K562 (cell line): Measurements from ENCODE around the gene CYBB.

Experiments used
- CBX2 ChIP-seq: fragments of 200-600 bp; sonication (generic); IDR thresholded peaks from one replicate; pipeline ENCODE4 v1.6.1; 2012; ENCODE audit warnings: mild to moderate bottlenecking, low read length, inconsistent platforms; ENCODE audit not compliant: insufficient read depth, poor library complexity, severe bottlenecking
- CREB1 ChIP-seq, 2 experiments: sonication (generic) in 1 of 2; formaldehyde crosslinking in 1 of 2; IDR thresholded peaks; 2 replicates each; pipeline versions ENCODE4 v1.6.1 to v1.8.0; 2012 to 2022; ENCODE audit warnings: inconsistent platforms in 1 of 2, mild to moderate bottlenecking in 1 of 2, missing genetic modification reagents in 1 of 2, moderate library complexity in 1 of 2
- HMG20A ChIP-seq: fragments of 450-650 bp; formaldehyde crosslinking; conservative IDR thresholded peaks from 2 replicates; pipeline ENCODE4 v1.4.0; 2020; ENCODE audit warnings: mild to moderate bottlenecking, mixed read lengths
- HMG20B ChIP-seq: fragments of 250-450 bp; sonication (Bioruptor Pico); IDR thresholded peaks from 2 replicates; pipeline ENCODE4 v1.5.0; 2021; ENCODE audit warnings: mild to moderate bottlenecking
- MYNN ChIP-seq, 2 experiments: sonication (generic); formaldehyde crosslinking in 1 of 2; IDR thresholded peaks; 2 replicates each; pipeline versions ENCODE4 v1.5.0 to v1.6.1; 2016 to 2020; ENCODE audit warnings: antibody characterized with exemption in 1 of 2, missing genetic modification reagents in 1 of 2
- RAD21 ChIP-seq, 2 experiments: fragments of 250-450 bp in 1 of 2; fragments of 450-650 bp in 1 of 2; sonication (Bioruptor Pico) in 1 of 2; formaldehyde crosslinking in 1 of 2; IDR thresholded peaks in 1 of 2; conservative IDR thresholded peaks in 1 of 2; 2 replicates each; pipeline versions ENCODE4 v1.4.0 to v1.8.0; 2020 to 2022; ENCODE audit warnings: mild to moderate bottlenecking in 2 of 2, moderate library complexity in 1 of 2
- REST ChIP-seq, 2 experiments: fragments of 450-650 bp; formaldehyde crosslinking in 1 of 2; IDR thresholded peaks; 2 replicates each; pipeline versions ENCODE4 v1.4.0 to v1.6.1; 2014 to 2020; ENCODE audit warnings: mild to moderate bottlenecking in 2 of 2, borderline replicate concordance in 1 of 2, low read depth in 1 of 2
- SIRT6 ChIP-seq: IDR thresholded peaks from one replicate; pipeline ENCODE4 v1.6.1; 2012; ENCODE audit warnings: low read depth, mild to moderate bottlenecking, control low read depth, inconsistent platforms, low read length, moderate library complexity
- TCF7L2 ChIP-seq: fragments of 150-350 bp; IDR thresholded peaks from 2 replicates; pipeline ENCODE4 v1.6.1; 2016; ENCODE audit warnings: low read depth, mild to moderate bottlenecking, low read length, moderate library complexity
- ZNF121 ChIP-seq: sonication (generic); formaldehyde crosslinking; conservative IDR thresholded peaks from 2 replicates; pipeline ENCODE4 v1.8.0; 2022; ENCODE audit warnings: missing genetic modification reagents
- TF ChIP-seq, protein P1 (sequence below), 3 experiments: IDR thresholded peaks in 2 of 3; conservative IDR thresholded peaks in 1 of 3; 2 replicates each; pipeline ENCODE4 v1.5.1; 2011 to 2012; ENCODE audit warnings: low read length in 3 of 3, mild to moderate bottlenecking in 3 of 3, control low read depth in 2 of 3, improper control_type of control experiment in 1 of 3, inconsistent platforms in 1 of 3, low read depth in 1 of 3, mixed read lengths in 1 of 3, moderate library complexity in 1 of 3; ENCODE audit not compliant: insufficient read depth in 2 of 3
- TF ChIP-seq, protein P2 (sequence below): fragments of 250-450 bp; sonication (Bioruptor Pico); IDR thresholded peaks from 2 replicates; pipeline ENCODE4 v1.5.1; 2021; ENCODE audit warnings: mild to moderate bottlenecking
- TF ChIP-seq, protein P3 (sequence below): sonication (generic); formaldehyde crosslinking; IDR thresholded peaks from 2 replicates; pipeline ENCODE4 v1.9.0; 2022; ENCODE audit warnings: mild to moderate bottlenecking, missing genetic modification reagents

DNA sequence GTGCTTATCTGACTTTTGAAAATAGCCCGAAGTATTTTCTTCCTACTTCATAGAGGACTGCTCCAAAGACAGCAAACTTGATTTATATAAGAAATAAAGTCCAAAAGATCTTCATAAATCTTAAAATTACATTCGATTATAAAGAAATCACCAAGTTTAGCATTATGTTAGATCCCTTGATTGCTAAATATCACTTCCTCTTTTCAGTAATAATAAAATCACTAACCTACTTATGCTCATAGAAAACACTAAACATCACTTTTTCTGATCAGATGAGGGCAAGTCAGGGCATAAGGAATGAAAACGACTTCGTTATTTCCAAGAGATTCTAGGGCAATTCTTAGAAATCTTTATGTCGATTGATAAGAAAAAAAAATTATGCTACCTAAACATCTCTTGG, 35.5 kb downstream of the CYBB start:
- TF ChIP-seq HMG20B (CRISPR knock-in tag) (no peak), CBX2 (no peak), RAD21 (CRISPR knock-in tag; conservative IDR thresholded peaks at IDR 0.05 in 1 of 2, IDR thresholded peaks at IDR 0.05 in 1 of 2) (no peak), SIRT6 (no peak), REST (IDR thresholded peaks at IDR 0.05; ENCODE audit: borderline replicate concordance) (no peak), REST (CRISPR knock-in tag; IDR thresholded peaks at IDR 0.05; ENCODE audit: low read depth) (no peak), CREB1 (IDR thresholded peaks at IDR 0.05) (no peak), CREB1 (CRISPR knock-in tag; IDR thresholded peaks at IDR 0.05) (no peak), HMG20A (CRISPR knock-in tag) (no peak), TCF7L2 (no peak), MYNN (IDR thresholded peaks at IDR 0.05) (no peak), MYNN (CRISPR knock-in tag; IDR thresholded peaks at IDR 0.05) (no peak), ZNF121 (CRISPR knock-in tag) (no peak)
- TF ChIP-seq, protein P1, sequence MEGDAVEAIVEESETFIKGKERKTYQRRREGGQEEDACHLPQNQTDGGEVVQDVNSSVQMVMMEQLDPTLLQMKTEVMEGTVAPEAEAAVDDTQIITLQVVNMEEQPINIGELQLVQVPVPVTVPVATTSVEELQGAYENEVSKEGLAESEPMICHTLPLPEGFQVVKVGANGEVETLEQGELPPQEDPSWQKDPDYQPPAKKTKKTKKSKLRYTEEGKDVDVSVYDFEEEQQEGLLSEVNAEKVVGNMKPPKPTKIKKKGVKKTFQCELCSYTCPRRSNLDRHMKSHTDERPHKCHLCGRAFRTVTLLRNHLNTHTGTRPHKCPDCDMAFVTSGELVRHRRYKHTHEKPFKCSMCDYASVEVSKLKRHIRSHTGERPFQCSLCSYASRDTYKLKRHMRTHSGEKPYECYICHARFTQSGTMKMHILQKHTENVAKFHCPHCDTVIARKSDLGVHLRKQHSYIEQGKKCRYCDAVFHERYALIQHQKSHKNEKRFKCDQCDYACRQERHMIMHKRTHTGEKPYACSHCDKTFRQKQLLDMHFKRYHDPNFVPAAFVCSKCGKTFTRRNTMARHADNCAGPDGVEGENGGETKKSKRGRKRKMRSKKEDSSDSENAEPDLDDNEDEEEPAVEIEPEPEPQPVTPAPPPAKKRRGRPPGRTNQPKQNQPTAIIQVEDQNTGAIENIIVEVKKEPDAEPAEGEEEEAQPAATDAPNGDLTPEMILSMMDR (IDR thresholded peaks at IDR 0.05 in 2 of 3, conservative IDR thresholded peaks at IDR 0.05 in 1 of 3; ENCODE audit: insufficient read depth in 2 of 3, low read depth in 1 of 3, low read length in 3 of 3): no peak
- TF ChIP-seq, protein P2, sequence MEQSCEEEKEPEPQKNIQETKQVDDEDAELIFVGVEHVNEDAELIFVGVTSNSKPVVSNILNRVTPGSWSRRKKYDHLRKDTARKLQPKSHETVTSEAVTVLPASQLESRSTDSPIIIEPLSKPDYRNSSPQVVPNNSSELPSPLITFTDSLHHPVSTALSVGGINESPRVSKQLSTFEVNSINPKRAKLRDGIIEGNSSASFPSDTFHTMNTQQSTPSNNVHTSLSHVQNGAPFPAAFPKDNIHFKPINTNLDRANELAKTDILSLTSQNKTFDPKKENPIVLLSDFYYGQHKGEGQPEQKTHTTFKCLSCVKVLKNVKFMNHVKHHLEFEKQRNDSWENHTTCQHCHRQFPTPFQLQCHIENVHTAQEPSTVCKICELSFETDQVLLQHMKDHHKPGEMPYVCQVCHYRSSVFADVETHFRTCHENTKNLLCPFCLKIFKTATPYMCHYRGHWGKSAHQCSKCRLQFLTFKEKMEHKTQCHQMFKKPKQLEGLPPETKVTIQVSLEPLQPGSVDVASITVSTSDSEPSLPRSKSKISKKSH (CRISPR knock-in tag): no peak
- TF ChIP-seq, protein P3, sequence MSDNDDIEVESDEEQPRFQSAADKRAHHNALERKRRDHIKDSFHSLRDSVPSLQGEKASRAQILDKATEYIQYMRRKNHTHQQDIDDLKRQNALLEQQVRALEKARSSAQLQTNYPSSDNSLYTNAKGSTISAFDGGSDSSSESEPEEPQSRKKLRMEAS (CRISPR knock-in tag): no peak
